ENCODE results near the gene GULP1.
"Not testable (repeated sequence)": the region's sequence is repeated elsewhere in the genome, so short reads cannot be mapped to it uniquely, and the experiment has no call there.

The GULP1 gene

GRCh38 chr2:188450732-188451483, 159.2 kb downstream of the GULP1 start:
- Mint-ChIP-seq H3K36me3 (ENCODE audit: low read depth) (peaks cover 33% of the 10 kb centered on the region), H3K4me3 (no peak overlapping the region), H3K9me3 (peaks cover 14% of the 10 kb centered on the region), H3K4me1 (no peaks in the 10 kb centered on the region), H3K27ac (no peak overlapping the region), H3K27me3 (ENCODE audit: low read depth, poor library complexity) (no peaks in the 10 kb centered on the region)
- no peak for TF ChIP-seq CTCF (IDR thresholded peaks at IDR 0.05)
- DNase-seq, result no peak

GRCh38 chr2:188452084-188452483, 160.4 kb downstream of the GULP1 start:
- Mint-ChIP-seq H3K27ac (no peak overlapping the region), H3K4me3 (no peak overlapping the region), H3K4me1 (no peaks in the 10 kb centered on the region), H3K36me3 (ENCODE audit: low read depth) (peaks cover 30% of the 10 kb centered on the region), H3K9me3 (peaks cover 14% of the 10 kb centered on the region), H3K27me3 (ENCODE audit: low read depth, poor library complexity) (no peaks in the 10 kb centered on the region)
- no peak for TF ChIP-seq CTCF (IDR thresholded peaks at IDR 0.05)
- DNase-seq, result no peak

- Mint-ChIP-seq H3K4me3 (no peak overlapping the region), H3K36me3 (ENCODE audit: low read depth) (peaks cover 33% of the 10 kb centered on the region), H3K9me3 (peaks cover 26% of the 10 kb centered on the region), H3K27me3 (ENCODE audit: low read depth, poor library complexity) (no peaks in the 10 kb centered on the region), H3K27ac (no peak overlapping the region), H3K4me1 (no peaks in the 10 kb centered on the region)
- DNase-seq, result no peak
- no peak for TF ChIP-seq CTCF (IDR thresholded peaks at IDR 0.05)
These were observed 164.6 kb downstream of the GULP1 start for GRCh38 chr2:188456114-188456909.

- Mint-ChIP-seq H3K9me3 (peaks cover 32% of the 10 kb centered on the region), H3K27me3 (ENCODE audit: low read depth, poor library complexity) (peaks cover under 1% of the 10 kb centered on the region), H3K4me1 (no peaks in the 10 kb centered on the region), H3K4me3 (no peak overlapping the region), H3K36me3 (ENCODE audit: low read depth) (peaks cover 33% of the 10 kb centered on the region), H3K27ac (no peak overlapping the region)
- DNase-seq, result no peak
- TF ChIP-seq CTCF (IDR thresholded peaks at IDR 0.05), result no peak
These were observed 167.4 kb downstream of the GULP1 start for GRCh38 chr2:188459061-188459460.

GRCh38 chr2:188466078-188466477, 174.4 kb downstream of the GULP1 start:
- DNase-seq; H3K27ac Mint-ChIP-seq; H3K27me3 Mint-ChIP-seq (ENCODE audit: low read depth, poor library complexity); H3K4me3 Mint-ChIP-seq: not testable (repeated sequence)
- peaks cover 21% of the 10 kb centered on the region for H3K36me3 Mint-ChIP-seq (ENCODE audit: low read depth)
- peaks cover 19% of the 10 kb centered on the region for H3K4me1 Mint-ChIP-seq
- peaks cover 29% of the 10 kb centered on the region for H3K9me3 Mint-ChIP-seq

- Mint-ChIP-seq H3K27ac (peak overlapping the region; percentile 40), H3K4me1 (peaks cover 19% of the 10 kb centered on the region), H3K36me3 (ENCODE audit: low read depth) (peaks cover 23% of the 10 kb centered on the region), H3K9me3 (peaks cover 31% of the 10 kb centered on the region), H3K4me3 (no peak overlapping the region), H3K27me3 (ENCODE audit: low read depth, poor library complexity) (peaks cover 2% of the 10 kb centered on the region)
- no peak for TF ChIP-seq CTCF (IDR thresholded peaks at IDR 0.05)
- DNase-seq, result no peak
These were observed 175.1 kb downstream of the GULP1 start for GRCh38 chr2:188466761-188467160.
